ENCODE measurements around the gene SLC35B2. TPM values are rescaled to one million over a fixed set of nuclear protein-coding genes. Genes with fewer than 3 reads are reported as not detected.
A peak's percentile ranks its signal among the peaks of the same experiment; 100 is the strongest.

Gene SLC35B2
- total RNA-seq, 1 donor from 2014 or later = 33.9 TPM

GRCh38 chr6:44230034-44230675 is 27.2 kb downstream of the SLC35B2 start:
- Histone ChIP-seq H3K4me1 (peaks cover 27% of the 10 kb centered on the region), H3K27ac (no peak overlapping the region), H3K36me3 (no peaks in the 10 kb centered on the region), H3K4me3 (no peak overlapping the region), H2AFZ (replicated peaks) (no peak overlapping the region), H4K20me1 (ENCODE audit: low read depth) (peaks cover 27% of the 10 kb centered on the region), H3K4me2 (no peak overlapping the region), H3K27me3 (no peaks in the 10 kb centered on the region), H3K79me2 (ENCODE audit: low read depth) (peaks cover 19% of the 10 kb centered on the region), H3F3A (ENCODE audit: low read depth) (peaks cover 13% of the 10 kb centered on the region), H3K9me3 (ENCODE audit: low read depth) (no peaks in the 10 kb centered on the region), H3K9ac (no peak overlapping the region)
- Mint-ChIP-seq H3K27me3 (ENCODE audit: insufficient read depth, low read depth) (peaks cover 6% of the 10 kb centered on the region), H3K4me3 (no peak overlapping the region), H3K4me1 (peaks cover 37% of the 10 kb centered on the region), H3K9me3 (no peaks in the 10 kb centered on the region), H3K36me3 (peaks cover 9% of the 10 kb centered on the region), H3K27ac (no peak overlapping the region)
- no peak for DNase-seq (ENCODE audit: low spot score)
- TF ChIP-seq EZH2 (IDR thresholded peaks at IDR 0.05) (no peak), EZH2phosphoT487 (IDR thresholded peaks at IDR 0.05) (no peak)
- TF ChIP-seq, protein P1, sequence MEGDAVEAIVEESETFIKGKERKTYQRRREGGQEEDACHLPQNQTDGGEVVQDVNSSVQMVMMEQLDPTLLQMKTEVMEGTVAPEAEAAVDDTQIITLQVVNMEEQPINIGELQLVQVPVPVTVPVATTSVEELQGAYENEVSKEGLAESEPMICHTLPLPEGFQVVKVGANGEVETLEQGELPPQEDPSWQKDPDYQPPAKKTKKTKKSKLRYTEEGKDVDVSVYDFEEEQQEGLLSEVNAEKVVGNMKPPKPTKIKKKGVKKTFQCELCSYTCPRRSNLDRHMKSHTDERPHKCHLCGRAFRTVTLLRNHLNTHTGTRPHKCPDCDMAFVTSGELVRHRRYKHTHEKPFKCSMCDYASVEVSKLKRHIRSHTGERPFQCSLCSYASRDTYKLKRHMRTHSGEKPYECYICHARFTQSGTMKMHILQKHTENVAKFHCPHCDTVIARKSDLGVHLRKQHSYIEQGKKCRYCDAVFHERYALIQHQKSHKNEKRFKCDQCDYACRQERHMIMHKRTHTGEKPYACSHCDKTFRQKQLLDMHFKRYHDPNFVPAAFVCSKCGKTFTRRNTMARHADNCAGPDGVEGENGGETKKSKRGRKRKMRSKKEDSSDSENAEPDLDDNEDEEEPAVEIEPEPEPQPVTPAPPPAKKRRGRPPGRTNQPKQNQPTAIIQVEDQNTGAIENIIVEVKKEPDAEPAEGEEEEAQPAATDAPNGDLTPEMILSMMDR (IDR thresholded peaks at IDR 0.05) = no peak

DNA sequence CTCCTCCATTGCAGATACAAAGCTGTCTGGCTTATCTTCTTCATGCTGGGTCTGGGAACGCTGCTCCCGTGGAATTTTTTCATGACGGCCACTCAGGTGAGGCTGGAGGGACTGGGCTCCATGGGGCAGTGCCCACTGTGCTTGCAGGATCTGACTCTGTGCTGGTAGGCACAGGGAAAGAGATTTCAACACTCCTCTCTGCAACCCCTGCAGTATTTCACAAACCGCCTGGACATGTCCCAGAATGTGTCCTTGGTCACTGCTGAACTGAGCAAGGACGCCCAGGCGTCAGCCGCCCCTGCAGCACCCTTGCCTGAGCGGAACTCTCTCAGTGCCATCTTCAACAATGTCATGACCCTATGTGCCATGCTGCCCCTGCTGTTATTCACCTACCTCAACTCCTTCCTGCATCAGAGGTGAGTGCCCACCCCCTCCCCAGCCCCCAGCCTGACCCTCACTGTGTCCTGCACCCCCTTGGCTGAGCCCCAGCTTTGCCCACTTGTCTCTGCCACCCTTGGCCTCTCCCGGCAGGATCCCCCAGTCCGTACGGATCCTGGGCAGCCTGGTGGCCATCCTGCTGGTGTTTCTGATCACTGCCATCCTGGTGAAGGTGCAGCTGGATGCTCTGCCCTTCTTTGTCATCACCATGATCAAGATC is 27.8 kb downstream of the SLC35B2 start:
- no peak for DNase-seq (ENCODE audit: low spot score)
- peaks cover 26% of the 10 kb centered on the region for H3K79me2 ChIP-seq (ENCODE audit: low read depth)
- no peak overlapping the region for H3K4me2 ChIP-seq
- peaks cover 9% of the 10 kb centered on the region for H3K36me3 Mint-ChIP-seq
- no peaks in the 10 kb centered on the region for H3K9me3 ChIP-seq (ENCODE audit: low read depth)
- H4K20me1 ChIP-seq (ENCODE audit: low read depth) = peaks cover 34% of the 10 kb centered on the region
- H3K9ac ChIP-seq = no peak overlapping the region
- no peak overlapping the region for H3K27ac ChIP-seq
- H3F3A ChIP-seq (ENCODE audit: low read depth) = peaks cover 8% of the 10 kb centered on the region
- TF ChIP-seq EZH2 (IDR thresholded peaks at IDR 0.05) (no peak), EZH2phosphoT487 (IDR thresholded peaks at IDR 0.05) (no peak)
- TF ChIP-seq, protein P1 (IDR thresholded peaks at IDR 0.05) = no peak
- H2AFZ ChIP-seq (replicated peaks) = no peak overlapping the region
- peaks cover 37% of the 10 kb centered on the region for H3K4me1 Mint-ChIP-seq
- H3K4me3 Mint-ChIP-seq = peak overlapping the region; percentile 48
- H3K9me3 Mint-ChIP-seq = no peaks in the 10 kb centered on the region
- no peak overlapping the region for H3K27ac Mint-ChIP-seq
- no peaks in the 10 kb centered on the region for H3K36me3 ChIP-seq
- no peaks in the 10 kb centered on the region for H3K27me3 ChIP-seq
- H3K27me3 Mint-ChIP-seq (ENCODE audit: insufficient read depth, low read depth) = peaks cover 6% of the 10 kb centered on the region
- H3K4me1 ChIP-seq = peaks cover 33% of the 10 kb centered on the region
- no peak overlapping the region for H3K4me3 ChIP-seq

GRCh38 chr6:44228836-44229235 is 28.5 kb downstream of the SLC35B2 start:
- no peaks in the 10 kb centered on the region for H3K27me3 ChIP-seq
- H3K27ac ChIP-seq = no peak overlapping the region
- no peak overlapping the region for H3K4me3 Mint-ChIP-seq
- H3K9me3 ChIP-seq (ENCODE audit: low read depth) = no peaks in the 10 kb centered on the region
- H4K20me1 ChIP-seq (ENCODE audit: low read depth) = peaks cover 41% of the 10 kb centered on the region
- H3K27ac Mint-ChIP-seq = peak overlapping the region; percentile 60
- TF ChIP-seq EZH2phosphoT487 (IDR thresholded peaks at IDR 0.05) (no peak), EZH2 (IDR thresholded peaks at IDR 0.05) (no peak)
- TF ChIP-seq, protein P1 (IDR thresholded peaks at IDR 0.05) = no peak
- H2AFZ ChIP-seq (replicated peaks) = no peak overlapping the region
- peaks cover 31% of the 10 kb centered on the region for H3K79me2 ChIP-seq (ENCODE audit: low read depth)
- H3K9me3 Mint-ChIP-seq = no peaks in the 10 kb centered on the region
- peaks cover 8% of the 10 kb centered on the region for H3F3A ChIP-seq (ENCODE audit: low read depth)
- H3K36me3 Mint-ChIP-seq = peaks cover 9% of the 10 kb centered on the region
- no peak overlapping the region for H3K9ac ChIP-seq
- H3K36me3 ChIP-seq = no peaks in the 10 kb centered on the region
- H3K27me3 Mint-ChIP-seq (ENCODE audit: insufficient read depth, low read depth) = peaks cover 6% of the 10 kb centered on the region
- DNase-seq (ENCODE audit: low spot score) = no peak
- H3K4me1 Mint-ChIP-seq = peaks cover 40% of the 10 kb centered on the region
- H3K4me2 ChIP-seq = no peak overlapping the region
- peaks cover 34% of the 10 kb centered on the region for H3K4me1 ChIP-seq
- H3K4me3 ChIP-seq = no peak overlapping the region

All from neural progenitor cell (in vitro differentiated cells).